ENCODE data around the gene CDK5RAP2.

CDK5RAP2 gene

DNA sequence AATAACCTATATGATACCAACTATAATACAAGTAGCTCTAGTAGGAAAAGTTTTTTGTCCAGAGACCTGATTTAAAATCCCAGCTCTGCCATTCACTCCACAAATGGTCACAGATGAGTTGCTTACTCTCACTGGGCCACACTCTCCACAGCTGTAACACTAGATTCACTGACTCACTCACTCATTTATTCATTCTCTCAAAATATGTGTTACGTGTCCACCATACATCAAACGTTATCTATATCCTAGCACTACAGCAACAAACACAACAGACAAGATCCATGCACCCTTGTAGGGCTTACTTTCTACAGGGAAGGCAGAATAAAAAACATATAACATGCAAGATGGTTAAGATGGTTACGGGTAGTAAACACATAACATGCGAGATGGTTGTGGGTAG is 146.3 kb downstream of the CDK5RAP2 start:
- TF ChIP-seq, protein P1, sequence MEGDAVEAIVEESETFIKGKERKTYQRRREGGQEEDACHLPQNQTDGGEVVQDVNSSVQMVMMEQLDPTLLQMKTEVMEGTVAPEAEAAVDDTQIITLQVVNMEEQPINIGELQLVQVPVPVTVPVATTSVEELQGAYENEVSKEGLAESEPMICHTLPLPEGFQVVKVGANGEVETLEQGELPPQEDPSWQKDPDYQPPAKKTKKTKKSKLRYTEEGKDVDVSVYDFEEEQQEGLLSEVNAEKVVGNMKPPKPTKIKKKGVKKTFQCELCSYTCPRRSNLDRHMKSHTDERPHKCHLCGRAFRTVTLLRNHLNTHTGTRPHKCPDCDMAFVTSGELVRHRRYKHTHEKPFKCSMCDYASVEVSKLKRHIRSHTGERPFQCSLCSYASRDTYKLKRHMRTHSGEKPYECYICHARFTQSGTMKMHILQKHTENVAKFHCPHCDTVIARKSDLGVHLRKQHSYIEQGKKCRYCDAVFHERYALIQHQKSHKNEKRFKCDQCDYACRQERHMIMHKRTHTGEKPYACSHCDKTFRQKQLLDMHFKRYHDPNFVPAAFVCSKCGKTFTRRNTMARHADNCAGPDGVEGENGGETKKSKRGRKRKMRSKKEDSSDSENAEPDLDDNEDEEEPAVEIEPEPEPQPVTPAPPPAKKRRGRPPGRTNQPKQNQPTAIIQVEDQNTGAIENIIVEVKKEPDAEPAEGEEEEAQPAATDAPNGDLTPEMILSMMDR (conservative IDR thresholded peaks at IDR 0.05): no peak

DNA sequence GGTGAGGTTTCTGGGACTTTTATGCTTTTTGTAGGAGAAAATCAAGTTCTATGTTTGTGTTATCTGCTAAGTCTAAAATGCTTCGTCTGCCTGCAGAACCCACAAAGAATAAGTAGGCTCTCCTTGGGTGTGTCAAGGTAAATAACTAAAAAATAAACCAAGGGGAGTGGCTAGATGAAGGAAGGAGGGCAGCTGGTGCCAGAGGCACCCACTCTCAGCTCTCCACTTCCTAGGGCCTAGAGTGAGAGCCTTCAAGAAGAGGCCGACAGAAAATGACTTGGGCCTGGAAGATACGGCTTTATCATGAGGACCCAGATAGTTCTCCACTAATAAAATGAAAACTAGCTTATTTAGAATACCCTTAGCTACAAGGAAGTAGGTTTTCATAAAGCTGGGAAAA is 147.4 kb downstream of the CDK5RAP2 start:
- no peak overlapping the region for H3K27ac ChIP-seq
- TF ChIP-seq, protein P1 (conservative IDR thresholded peaks at IDR 0.05): no peak

More for the DNA sequence above, 146.3 kb downstream of the CDK5RAP2 start:
- H3K27ac ChIP-seq: no peak overlapping the region

DNA sequence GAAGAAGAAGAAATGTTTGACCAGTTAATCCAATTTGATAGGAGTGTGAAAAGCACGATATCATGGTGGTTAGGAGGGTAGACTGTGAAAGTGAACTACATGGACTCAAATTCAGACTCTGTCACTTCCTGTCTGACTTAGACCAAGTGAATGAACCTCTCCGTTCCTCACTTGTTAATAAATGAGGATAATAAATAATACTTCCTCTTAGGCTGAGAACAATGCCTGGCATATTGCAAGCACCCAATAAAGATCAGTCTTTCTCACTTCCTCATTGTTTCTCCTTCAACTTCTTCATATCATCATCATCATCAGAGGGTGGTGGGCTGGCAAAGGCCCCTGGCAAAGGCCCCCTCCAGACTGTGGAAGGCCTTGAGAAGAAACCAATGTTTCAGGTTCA is 148.7 kb downstream of the CDK5RAP2 start:
- no peak overlapping the region for H3K27ac ChIP-seq
- TF ChIP-seq, protein P1 (conservative IDR thresholded peaks at IDR 0.05): no peak

DNA sequence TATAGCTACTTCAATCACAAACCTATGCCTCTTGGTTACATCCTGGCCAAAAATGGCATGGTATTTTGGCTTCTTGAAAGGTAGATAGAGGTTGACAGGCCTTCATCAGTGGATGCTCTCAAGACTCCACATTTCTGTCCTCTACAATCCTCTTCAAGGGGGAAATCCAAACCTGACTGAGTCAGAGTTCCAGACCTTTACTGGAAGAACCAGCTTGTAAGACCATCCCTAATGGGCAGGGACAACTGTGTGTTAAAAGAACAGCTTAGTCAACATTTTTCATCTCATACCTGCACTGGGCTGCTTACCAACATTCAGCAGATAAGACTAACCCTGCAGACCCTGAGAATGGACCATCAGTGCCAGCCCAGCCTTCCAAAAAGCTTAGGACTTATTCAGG is 155.7 kb downstream of the CDK5RAP2 start:
- TF ChIP-seq, protein P1 (conservative IDR thresholded peaks at IDR 0.05): no peak
- H3K27ac ChIP-seq: no peak overlapping the region

DNA sequence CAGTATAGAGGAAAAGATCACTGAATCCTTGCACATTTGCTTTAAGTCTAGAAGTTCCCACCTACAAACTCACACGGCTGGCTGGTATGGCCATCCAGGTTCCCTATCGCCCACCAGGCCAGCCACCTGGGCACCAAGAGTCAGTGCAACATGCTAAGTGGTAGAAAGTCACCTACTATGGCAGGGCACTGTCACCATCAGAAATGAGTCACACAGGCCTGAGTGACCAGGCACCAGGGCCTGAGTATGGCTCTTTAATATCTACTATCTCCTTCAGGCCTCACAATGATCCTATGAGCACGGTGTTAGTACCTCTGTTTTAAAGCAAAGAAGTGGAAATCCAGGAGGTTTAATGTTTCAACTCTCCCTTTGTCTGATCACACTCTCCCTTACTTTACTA is 156.2 kb downstream of the CDK5RAP2 start:
- H3K27ac ChIP-seq: no peak overlapping the region

DNA sequence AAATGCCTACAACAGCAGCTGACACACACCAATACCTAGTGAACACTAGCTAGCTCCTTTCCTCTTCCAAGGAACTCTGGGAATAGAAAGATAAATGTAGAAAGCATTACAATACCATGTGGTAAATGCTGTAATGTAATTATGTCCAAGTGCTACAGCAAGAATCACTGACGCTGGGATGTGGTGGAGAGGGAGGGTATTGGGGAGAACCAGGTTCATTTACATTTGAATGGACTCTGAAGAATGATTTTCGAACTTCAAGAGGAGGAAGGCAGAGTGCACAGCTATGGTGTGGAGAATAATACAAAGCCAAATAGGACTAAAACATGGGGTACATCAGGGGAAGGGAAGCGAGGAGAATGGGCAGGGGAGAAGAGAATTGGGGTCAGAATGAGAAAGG is 158.0 kb downstream of the CDK5RAP2 start:
- TF ChIP-seq, protein P1 (conservative IDR thresholded peaks at IDR 0.05): no peak
- H3K27ac ChIP-seq: no peak overlapping the region

More for the DNA sequence above, 156.2 kb downstream of the CDK5RAP2 start:
- TF ChIP-seq, protein P1 (conservative IDR thresholded peaks at IDR 0.05): no peak

DNA sequence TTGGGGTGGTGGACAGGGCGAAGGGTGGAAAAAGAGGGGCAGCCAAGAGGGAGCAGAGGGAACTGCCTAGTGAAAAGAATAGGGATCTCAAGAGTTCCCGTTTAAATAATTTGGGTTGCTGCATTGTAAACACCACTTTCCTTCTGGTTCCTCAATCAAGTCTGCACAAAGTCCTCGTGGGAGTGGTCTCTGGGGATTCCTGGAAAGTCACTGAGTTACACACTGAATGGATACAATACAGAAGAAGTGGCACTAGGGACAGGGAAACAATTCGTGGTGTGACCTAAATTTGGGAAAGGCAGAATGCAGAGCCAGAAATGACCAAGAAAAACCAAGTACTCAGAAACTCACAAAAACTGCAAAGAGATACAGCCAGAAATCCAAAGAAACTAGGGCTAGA is 161.7 kb downstream of the CDK5RAP2 start:
- no peak overlapping the region for H3K27ac ChIP-seq
- TF ChIP-seq, protein P1 (conservative IDR thresholded peaks at IDR 0.05): no peak
